Measurements from ENCODE around the gene CNTNAP5. TPM values are rescaled to one million over a fixed set of nuclear protein-coding genes. Genes with fewer than 3 reads are reported as not detected.

Gene CNTNAP5
- total and polyA plus RNA-seq, 5 donors = not detected

GRCh38 chr2:124264551-124265091 is 239.5 kb downstream of the CNTNAP5 start:
- ATAC-seq (no peak), DNase-seq (no peak)
- WGBS = 75% methylated on average over 6 of the region's 6 CpGs
- intact Hi-C loops (cut with DNase I) = no loop called here
- no peak overlapping the region for H3K4me3 ChIP-seq (ENCODE audit: low read length)
- H3K27ac ChIP-seq (ENCODE audit: low read length) = no peak overlapping the region
- no peaks in the 10 kb centered on the region for H3K4me1 ChIP-seq (ENCODE audit: control insufficient read depth, insufficient read depth, low read length)
- no peaks in the 10 kb centered on the region for H3K9me3 ChIP-seq (ENCODE audit: control insufficient read depth, low read length)
- H3K27me3 ChIP-seq (ENCODE audit: control insufficient read depth, insufficient read depth) = no peaks in the 10 kb centered on the region

- H3K4me3 ChIP-seq (ENCODE audit: low read length) = no peak overlapping the region
- DNase-seq (no peak), ATAC-seq (peak; percentile 80 to 81)
- intact Hi-C loops (cut with DNase I) = no loop called here
- H3K27ac ChIP-seq (ENCODE audit: low read length) = no peak overlapping the region
- no peaks in the 10 kb centered on the region for H3K9me3 ChIP-seq (ENCODE audit: control insufficient read depth, low read length)
- H3K27me3 ChIP-seq (ENCODE audit: control insufficient read depth, insufficient read depth) = no peaks in the 10 kb centered on the region
- WGBS = 48% methylated on average over 5 of the region's 5 CpGs
- no peaks in the 10 kb centered on the region for H3K4me1 ChIP-seq (ENCODE audit: control insufficient read depth, insufficient read depth, low read length)
Observed at GRCh38 chr2:124267794-124268193, 242.7 kb downstream of the CNTNAP5 start.

GRCh38 chr2:124269348-124269747 is 244.3 kb downstream of the CNTNAP5 start:
- Histone ChIP-seq H3K27ac (ENCODE audit: low read length) (peak overlapping the region; percentile 34), H3K9me3 (ENCODE audit: control insufficient read depth, low read length) (no peaks in the 10 kb centered on the region), H3K4me1 (ENCODE audit: control insufficient read depth, insufficient read depth, low read length) (no peaks in the 10 kb centered on the region), H3K4me3 (ENCODE audit: low read length) (no peak overlapping the region), H3K27me3 (ENCODE audit: control insufficient read depth, insufficient read depth) (no peaks in the 10 kb centered on the region)
- DNase-seq (peak in 1 of 3 donors; percentile 22), ATAC-seq (peak; percentile 40 to 79)
- intact Hi-C loops (cut with DNase I) = no loop called here
- WGBS = 35% methylated on average over 7 of the region's 7 CpGs

GRCh38 chr2:124272261-124272841 is 247.3 kb downstream of the CNTNAP5 start:
- no peaks in the 10 kb centered on the region for H3K4me1 ChIP-seq (ENCODE audit: control insufficient read depth, insufficient read depth, low read length)
- 70% methylated on average over 1 of the region's 1 CpG for WGBS
- ATAC-seq = no peak
- no peaks in the 10 kb centered on the region for H3K9me3 ChIP-seq (ENCODE audit: control insufficient read depth, low read length)
- H3K4me3 ChIP-seq (ENCODE audit: low read length) = no peak overlapping the region
- H3K27ac ChIP-seq (ENCODE audit: low read length) = no peak overlapping the region
- intact Hi-C loops (cut with DNase I) = no loop called here
- no peak for DNase-seq
- no peaks in the 10 kb centered on the region for H3K27me3 ChIP-seq (ENCODE audit: control insufficient read depth, insufficient read depth)

GRCh38 chr2:124281541-124281940 is 256.5 kb downstream of the CNTNAP5 start:
- no peak overlapping the region for H3K4me3 ChIP-seq (ENCODE audit: low read length)
- no peaks in the 10 kb centered on the region for H3K9me3 ChIP-seq (ENCODE audit: control insufficient read depth, low read length)
- no peaks in the 10 kb centered on the region for H3K27me3 ChIP-seq (ENCODE audit: control insufficient read depth, insufficient read depth)
- WGBS = 59% methylated on average over 10 of the region's 10 CpGs
- intact Hi-C loops (cut with DNase I) = no loop called here
- DNase-seq (no peak), ATAC-seq (no peak)
- H3K27ac ChIP-seq (ENCODE audit: low read length) = no peak overlapping the region
- no peaks in the 10 kb centered on the region for H3K4me1 ChIP-seq (ENCODE audit: control insufficient read depth, insufficient read depth, low read length)

GRCh38 chr2:124283096-124283495 is 258.0 kb downstream of the CNTNAP5 start:
- DNase-seq = no peak
- no peak for ATAC-seq
- H3K27me3 ChIP-seq (ENCODE audit: control insufficient read depth, insufficient read depth) = no peaks in the 10 kb centered on the region
- H3K9me3 ChIP-seq (ENCODE audit: control insufficient read depth, low read length) = no peaks in the 10 kb centered on the region
- H3K4me3 ChIP-seq (ENCODE audit: low read length) = no peak overlapping the region
- intact Hi-C loops (cut with DNase I) = no loop called here
- H3K27ac ChIP-seq (ENCODE audit: low read length) = no peak overlapping the region
- no peaks in the 10 kb centered on the region for H3K4me1 ChIP-seq (ENCODE audit: control insufficient read depth, insufficient read depth, low read length)

GRCh38 chr2:124286089-124286783 is 261.1 kb downstream of the CNTNAP5 start:
- no peaks in the 10 kb centered on the region for H3K4me1 ChIP-seq (ENCODE audit: control insufficient read depth, insufficient read depth, low read length)
- intact Hi-C loops (cut with DNase I) = no loop called here
- ATAC-seq (no peak), DNase-seq (no peak)
- H3K27ac ChIP-seq (ENCODE audit: low read length) = no peak overlapping the region
- no peak overlapping the region for H3K4me3 ChIP-seq (ENCODE audit: low read length)
- no peaks in the 10 kb centered on the region for H3K27me3 ChIP-seq (ENCODE audit: control insufficient read depth, insufficient read depth)
- no peaks in the 10 kb centered on the region for H3K9me3 ChIP-seq (ENCODE audit: control insufficient read depth, low read length)
- 83% methylated on average over 7 of the region's 7 CpGs for WGBS

- Histone ChIP-seq H3K9me3 (ENCODE audit: control insufficient read depth, low read length) (no peaks in the 10 kb centered on the region), H3K4me3 (ENCODE audit: low read length) (no peak overlapping the region), H3K4me1 (ENCODE audit: control insufficient read depth, insufficient read depth, low read length) (no peaks in the 10 kb centered on the region), H3K27me3 (ENCODE audit: control insufficient read depth, insufficient read depth) (no peaks in the 10 kb centered on the region), H3K27ac (ENCODE audit: low read length) (no peak overlapping the region)
- intact Hi-C loops (cut with DNase I) = no loop called here
- ATAC-seq = no peak
- 27% methylated on average over 1 of the region's 1 CpG for WGBS
- no peak for DNase-seq
Observed at GRCh38 chr2:124289060-124289459, 264.0 kb downstream of the CNTNAP5 start.

GRCh38 chr2:124289615-124290014 is 264.5 kb downstream of the CNTNAP5 start:
- DNase-seq (no peak), ATAC-seq (no peak)
- Histone ChIP-seq H3K4me3 (ENCODE audit: low read length) (no peak overlapping the region), H3K27me3 (ENCODE audit: control insufficient read depth, insufficient read depth) (no peaks in the 10 kb centered on the region), H3K9me3 (ENCODE audit: control insufficient read depth, low read length) (no peaks in the 10 kb centered on the region), H3K27ac (ENCODE audit: low read length) (no peak overlapping the region), H3K4me1 (ENCODE audit: control insufficient read depth, insufficient read depth, low read length) (no peaks in the 10 kb centered on the region)
- 73% methylated on average over 1 of the region's 1 CpG for WGBS
- intact Hi-C loops (cut with DNase I) = no loop called here

- no peaks in the 10 kb centered on the region for H3K4me1 ChIP-seq (ENCODE audit: control insufficient read depth, insufficient read depth, low read length)
- no peak for ATAC-seq
- intact Hi-C loops (cut with DNase I) = no loop called here
- H3K4me3 ChIP-seq (ENCODE audit: low read length) = no peak overlapping the region
- H3K27me3 ChIP-seq (ENCODE audit: control insufficient read depth, insufficient read depth) = no peaks in the 10 kb centered on the region
- 85% methylated on average over 2 of the region's 2 CpGs for WGBS
- no peaks in the 10 kb centered on the region for H3K9me3 ChIP-seq (ENCODE audit: control insufficient read depth, low read length)
- DNase-seq = no peak
- H3K27ac ChIP-seq (ENCODE audit: low read length) = no peak overlapping the region
Observed at GRCh38 chr2:124296470-124296869, 271.4 kb downstream of the CNTNAP5 start.

GRCh38 chr2:124301915-124302314 is 276.8 kb downstream of the CNTNAP5 start:
- Histone ChIP-seq H3K4me3 (ENCODE audit: low read length) (no peak overlapping the region), H3K27ac (ENCODE audit: low read length) (no peak overlapping the region), H3K9me3 (ENCODE audit: control insufficient read depth, low read length) (no peaks in the 10 kb centered on the region), H3K4me1 (ENCODE audit: control insufficient read depth, insufficient read depth, low read length) (no peaks in the 10 kb centered on the region), H3K27me3 (ENCODE audit: control insufficient read depth, insufficient read depth) (no peaks in the 10 kb centered on the region)
- DNase-seq (no peak), ATAC-seq (no peak)
- intact Hi-C loops (cut with DNase I) = no loop called here

Measured in right cardiac atrium (tissue), 5 donors.